GM19455 (cell line): ENCODE measurements around the gene FTSJ3.

Experiments used
- ATAC-seq: cut with Tn5 transposase; IDR thresholded peaks from one replicate; pipeline ENCODE4 v1.9.1; 2021; ENCODE audit not compliant: unreplicated experiment

The FTSJ3 gene

GRCh38 chr17:63790057-63790456 is 37.4 kb downstream of the FTSJ3 start:
- ATAC-seq, result no peak

- ATAC-seq, result no peak
Measured at GRCh38 chr17:63786971-63787711, 40.3 kb downstream of the FTSJ3 start.

- no peak for ATAC-seq
Measured at GRCh38 chr17:63786117-63786516, 41.3 kb downstream of the FTSJ3 start.

GRCh38 chr17:63785556-63785955 is 41.9 kb downstream of the FTSJ3 start:
- no peak for ATAC-seq

- no peak for ATAC-seq
Measured at GRCh38 chr17:63783522-63783921, 43.9 kb downstream of the FTSJ3 start.

- no peak for ATAC-seq
Measured at GRCh38 chr17:63780928-63781327, 46.5 kb downstream of the FTSJ3 start.

- no peak for ATAC-seq
Measured at GRCh38 chr17:63780507-63780906, 47.0 kb downstream of the FTSJ3 start.

GRCh38 chr17:63775420-63775819 is 52.0 kb downstream of the FTSJ3 start:
- no peak for ATAC-seq

- ATAC-seq, result no peak
Measured at GRCh38 chr17:63774969-63775265, 52.5 kb downstream of the FTSJ3 start.

GRCh38 chr17:63774141-63774968 is 53.1 kb downstream of the FTSJ3 start, which contains the start of gene DDX42:
Gene DDX42, plus strand, starts transcription at chr17:63774170. Its CDS starts 12,880 bp downstream, at chr17:63787050.
- ATAC-seq, result peak; percentile 11

- ATAC-seq, result peak; percentile 85
Measured at GRCh38 chr17:63773272-63774140, 54.0 kb downstream of the FTSJ3 start, which contains the start of gene CCDC47. Gene CCDC47, minus strand, starts transcription at chr17:63773597. Its CDS starts 7,422 bp downstream, at chr17:63766175.

GRCh38 chr17:63772801-63773271 is 54.6 kb downstream of the FTSJ3 start:
- ATAC-seq, result no peak
